C4-2B (cell line): ENCODE data around the gene STRA8.

Experiments
- CTCF ChIP-seq: fragments of 450-650 bp; conservative IDR thresholded peaks from 2 replicates; pipeline ENCODE4 v1.5.1; 2017; ENCODE audit warnings: mild to moderate bottlenecking
- ZFX ChIP-seq: fragments of 450-650 bp; IDR thresholded peaks from 2 replicates; pipeline ENCODE4 v1.6.1; 2017

GRCh38 chr7:135201350-135201749, 32.3 kb upstream of the STRA8 start:
- TF ChIP-seq CTCF (no peak), ZFX (no peak)
